Brain pericyte (primary cell): ENCODE data around the gene GALNTL6.
"Not testable (repeated sequence)": the region's sequence is repeated elsewhere in the genome, so short reads cannot be mapped to it uniquely, and the experiment has no call there.

ENCODE experiments used
- DNase-seq: peaks from one replicate; pipeline ENCODE4 v3.0.0-alpha.2; 2012; ENCODE audit warnings: low read depth, low spot score

Gene GALNTL6

GRCh38 chr4:172660251-172660650 lies 847.0 kb downstream of the GALNTL6 start:
- DNase-seq: no peak

DNA sequence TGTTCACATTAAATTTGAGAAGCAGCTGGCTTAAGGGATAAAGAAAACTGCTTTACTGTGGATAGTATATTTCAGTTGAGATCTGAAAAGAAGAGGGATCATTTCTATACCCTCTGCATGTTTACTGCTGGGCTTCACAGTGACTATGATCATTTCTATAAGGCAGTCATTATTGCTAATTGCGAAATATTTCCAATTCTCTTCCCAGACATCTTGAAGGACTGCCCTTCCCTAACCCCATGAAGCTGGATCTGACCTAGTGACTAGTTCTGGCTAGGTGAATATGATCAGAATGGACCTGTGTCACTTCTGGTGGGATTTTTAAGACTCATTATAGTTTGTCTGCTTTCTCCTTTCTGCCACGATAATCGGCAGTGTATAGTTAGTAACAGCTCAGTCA lies 848.9 kb downstream of the GALNTL6 start:
- no peak for DNase-seq

- DNase-seq: no peak
Measured at GRCh38 chr4:172666711-172667368, 853.6 kb downstream of the GALNTL6 start.

DNA sequence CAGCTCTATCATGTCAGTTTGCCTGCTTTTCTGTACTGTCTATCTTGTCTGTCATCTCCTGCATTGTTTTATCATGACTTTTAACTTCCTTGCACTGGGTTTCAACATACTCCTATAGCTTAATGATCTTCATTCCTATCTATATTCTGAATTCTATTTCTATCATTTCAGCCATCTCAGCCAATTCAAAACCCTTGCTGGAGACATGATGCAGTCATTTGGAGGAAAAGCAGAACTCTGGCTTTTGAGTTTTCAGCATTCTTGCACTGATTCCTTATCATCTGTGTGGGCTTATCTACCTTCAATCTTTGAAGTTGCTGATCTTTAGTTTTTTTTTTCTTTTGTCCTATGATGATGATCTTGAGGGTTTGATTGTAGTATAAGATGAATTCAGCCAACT lies 861.6 kb downstream of the GALNTL6 start:
- DNase-seq: no peak

- no peak for DNase-seq
Measured at GRCh38 chr4:172675232-172675631, 862.0 kb downstream of the GALNTL6 start.

DNA sequence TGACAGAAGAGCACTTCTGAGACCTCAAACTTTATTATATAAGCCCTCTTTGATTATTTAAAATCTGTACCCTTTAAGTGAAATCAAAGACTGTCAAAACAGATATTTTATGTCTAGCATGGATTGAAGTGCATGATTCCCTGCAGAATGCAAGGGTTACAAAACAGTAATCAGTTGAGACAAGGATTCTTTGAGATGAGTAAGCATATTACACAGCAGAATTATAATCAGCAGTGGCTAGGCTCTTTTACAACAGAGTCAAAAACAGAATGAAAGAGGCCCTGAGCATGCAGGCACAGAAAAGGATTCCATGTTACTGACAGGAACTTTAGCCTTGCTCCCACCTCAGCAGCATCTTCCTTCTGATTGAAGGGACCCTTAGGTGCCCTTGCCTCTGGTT lies 867.5 kb downstream of the GALNTL6 start:
- no peak for DNase-seq

GRCh38 chr4:172683021-172683420 lies 869.8 kb downstream of the GALNTL6 start:
- DNase-seq: no peak

DNA sequence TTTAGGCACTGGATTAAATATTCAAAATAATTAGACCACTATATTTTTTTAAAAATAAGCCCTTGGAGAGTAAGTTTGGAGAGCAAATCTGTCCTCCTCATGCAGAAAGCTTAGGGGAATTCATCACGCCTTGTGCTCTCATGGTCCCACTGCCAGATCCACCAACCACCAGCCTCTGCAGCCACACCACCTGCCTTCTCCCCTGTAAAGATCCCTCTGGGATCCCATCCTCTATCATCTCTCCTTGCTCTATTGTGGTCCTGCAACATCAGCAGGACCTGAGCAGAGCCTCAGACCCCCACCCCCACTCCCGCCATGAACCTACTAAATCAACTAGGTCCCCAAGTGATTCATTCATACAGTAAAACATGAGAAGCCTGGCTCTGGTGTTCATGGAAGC lies 872.8 kb downstream of the GALNTL6 start:
- no peak for DNase-seq

- no peak for DNase-seq
Measured at GRCh38 chr4:172688534-172688933, 875.3 kb downstream of the GALNTL6 start.

- DNase-seq: no peak
Measured at GRCh38 chr4:172691552-172691951, 878.3 kb downstream of the GALNTL6 start.

- DNase-seq: no peak
Measured at GRCh38 chr4:172692701-172693100, 879.5 kb downstream of the GALNTL6 start.

- DNase-seq: no peak
Measured at GRCh38 chr4:172698256-172698655, 885.1 kb downstream of the GALNTL6 start.

- no peak for DNase-seq
Measured at GRCh38 chr4:172705565-172705964, 892.4 kb downstream of the GALNTL6 start.

DNA sequence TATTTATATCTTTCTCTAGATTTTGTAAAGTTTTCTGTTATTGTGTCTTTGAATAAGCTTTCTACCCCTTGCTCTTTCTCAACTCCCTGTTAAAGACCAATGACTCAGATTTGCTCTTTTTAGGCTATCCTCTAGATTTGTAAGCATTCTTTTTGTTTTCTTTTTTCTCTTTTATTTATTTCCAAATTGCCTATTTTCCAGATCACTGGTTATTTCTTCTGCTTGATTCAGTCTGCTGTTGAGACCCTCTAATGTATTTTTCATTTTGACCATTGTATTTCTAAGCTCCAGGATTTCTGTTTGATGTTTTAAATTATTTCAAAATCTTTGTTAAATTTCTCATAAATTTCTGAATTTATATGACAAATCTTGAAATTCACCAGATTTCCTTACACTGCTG lies 892.8 kb downstream of the GALNTL6 start:
- DNase-seq: no peak

DNA sequence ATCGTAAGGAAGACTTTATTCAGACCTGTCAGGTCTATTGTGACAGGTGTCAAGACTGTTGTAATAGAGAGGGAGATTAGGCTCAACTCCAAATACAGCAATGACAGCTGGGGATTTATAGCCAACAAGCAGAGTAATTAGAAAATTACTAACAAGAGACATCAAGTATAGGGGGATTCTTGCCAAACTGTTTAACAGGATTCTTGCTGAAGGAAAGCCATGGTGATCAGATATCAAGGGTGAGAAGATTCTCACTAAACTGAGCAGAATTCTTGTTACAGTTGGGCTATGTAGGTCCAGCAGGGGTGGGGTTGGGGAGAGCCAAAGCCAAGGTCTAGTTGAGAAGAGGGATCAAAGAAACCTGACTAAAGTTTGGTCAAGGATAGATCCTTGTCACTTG lies 894.4 kb downstream of the GALNTL6 start:
- DNase-seq: no peak

GRCh38 chr4:172708184-172708583 lies 895.0 kb downstream of the GALNTL6 start:
- DNase-seq: no peak

GRCh38 chr4:172709376-172709775 lies 896.2 kb downstream of the GALNTL6 start:
- no peak for DNase-seq

DNA sequence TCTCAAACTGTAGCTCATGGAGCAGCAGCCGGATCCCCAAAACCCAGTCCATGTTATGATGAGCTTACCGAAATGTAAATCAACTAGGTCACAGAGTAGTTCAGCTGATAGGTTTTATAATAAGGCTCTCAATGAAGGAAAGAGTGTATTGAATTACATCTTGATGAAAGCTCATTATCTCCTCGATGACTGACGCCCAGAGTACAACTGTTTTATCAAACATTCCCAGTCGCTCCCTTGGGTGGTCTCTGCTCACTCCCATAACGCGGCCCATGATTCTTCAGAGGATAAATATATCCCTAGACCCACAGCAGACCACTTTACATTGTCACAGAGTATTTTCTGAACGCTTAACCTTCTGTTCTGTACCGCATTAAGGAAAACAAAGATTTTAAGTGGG lies 903.1 kb downstream of the GALNTL6 start:
- no peak for DNase-seq

- no peak for DNase-seq
Measured at GRCh38 chr4:172721659-172722058, 908.5 kb downstream of the GALNTL6 start.

DNA sequence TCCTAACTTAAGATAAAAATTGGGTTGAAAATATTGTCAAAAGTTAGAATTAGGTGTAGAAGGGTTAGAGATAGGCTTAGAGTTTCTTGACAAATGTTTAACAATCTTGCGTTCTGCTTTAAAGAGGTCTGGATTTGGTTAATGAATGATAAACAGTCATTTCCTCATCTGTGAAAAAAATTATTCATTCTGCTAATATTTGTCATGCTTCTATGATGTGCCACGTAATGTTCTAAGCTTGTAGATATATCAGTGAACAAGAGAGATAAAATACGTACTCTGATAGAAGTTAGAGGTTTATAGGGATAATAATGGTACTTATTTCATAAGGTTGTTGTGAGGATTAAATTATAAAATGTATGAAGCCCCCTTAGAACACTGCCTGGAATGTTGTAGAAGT lies 912.4 kb downstream of the GALNTL6 start:
- DNase-seq: no peak

GRCh38 chr4:172726001-172726423 lies 912.8 kb downstream of the GALNTL6 start:
- no peak for DNase-seq

GRCh38 chr4:172727631-172728030 lies 914.4 kb downstream of the GALNTL6 start:
- DNase-seq: no peak

- not testable (repeated sequence) for DNase-seq
Measured at GRCh38 chr4:172733645-172734044, 920.4 kb downstream of the GALNTL6 start.

- DNase-seq: no peak
Measured at GRCh38 chr4:172734555-172734954, 921.4 kb downstream of the GALNTL6 start.
